A549 (cell line): Measurements from ENCODE around the gene FTCD. TPM values are rescaled to one million over a fixed set of nuclear protein-coding genes. Genes with fewer than 3 reads are reported as not detected.

Source experiments
- ATAC-seq, 2 experiments: fragments of 200-7000 bp in 1 of 2; fragments of >200 bp in 1 of 2; cut with Nextera tagmentation in 1 of 2; cut with Tn5 transposase in 1 of 2; 3 replicates each; pipeline versions ENCODE4 v1.8.0 to v1.9.1; 2018 to 2020; ENCODE audit warnings: mild to moderate bottlenecking in 1 of 2, moderate library complexity in 1 of 2
- CTCF ChIA-PET: fragments of 300-600 bp; sonication (Branson Sonifier 250); formaldehyde crosslinking; extraction: SDS; loops from one replicate; lab custom pipeline; 2021; ENCODE audit warnings: antibody characterized with exemption, inconsistent platforms; lab: Yijun Ruan, JAX
- POLR2A ChIA-PET: fragments of 350-600 bp; formaldehyde crosslinking; extraction: SDS; loops from one replicate; lab custom pipeline; 2021; ENCODE audit warnings: antibody characterized with exemption, inconsistent platforms; lab: Yijun Ruan, JAX
- DNase-seq, 2 experiments: peaks; one replicate each; pipeline versions ENCODE4 v3.0.0 to v3.0.0-alpha.2; 2011 to 2016; ENCODE audit warnings: low read depth in 1 of 2, low spot score in 1 of 2
- FAIRE-seq: peaks from 2 replicates; lab custom pipeline; 2011; peaks lifted over from hg19 to GRCh38; lab: Jason Lieb, UNC
- H3K27ac ChIP-seq, 2 experiments: fragments of >200 bp; sonication (Bioruptor Twin); formaldehyde crosslinking; 3 replicates each; pipeline ENCODE4 v1.5.1; 2016 to 2017
- H3K4me1 ChIP-seq: fragments of >200 bp; sonication (Bioruptor Twin); formaldehyde crosslinking; 3 replicates; pipeline ENCODE4 v1.6.1; 2016
- H3K4me2 ChIP-seq: fragments of >200 bp; sonication (Bioruptor Twin); formaldehyde crosslinking; 3 replicates; pipeline ENCODE4 v1.6.1; 2016
- H3K4me3 ChIP-seq: fragments of >200 bp; sonication (Bioruptor Twin); formaldehyde crosslinking; 3 replicates; pipeline ENCODE4 v1.5.1; 2016
- H3K9me3 ChIP-seq: fragments of >200 bp; sonication (Bioruptor Twin); formaldehyde crosslinking; 3 replicates; pipeline ENCODE4 v1.6.1; 2016
- ATOH8 ChIP-seq: fragments of 250-450 bp; sonication (Bioruptor Pico); IDR thresholded peaks from 2 replicates; pipeline ENCODE4 v1.5.0; 2020; ENCODE audit warnings: low read depth, mild to moderate bottlenecking, moderate library complexity
- CBX2 ChIP-seq: fragments of 200-600 bp; sonication (generic); IDR thresholded peaks from 2 replicates; pipeline ENCODE4 v1.6.1; 2016; ENCODE audit warnings: low read depth, mild to moderate bottlenecking, borderline replicate concordance
- CBX8 ChIP-seq: fragments of 200-600 bp; sonication (generic); IDR thresholded peaks from 2 replicates; pipeline ENCODE4 v1.6.1; 2016
- CHD4 ChIP-seq: fragments of 200-600 bp; sonication (generic); IDR thresholded peaks from 2 replicates; pipeline ENCODE4 v1.6.1; 2016; ENCODE audit warnings: antibody characterized with exemption, mild to moderate bottlenecking, borderline replicate concordance
- EHMT2 ChIP-seq: fragments of 200-600 bp; sonication (generic); IDR thresholded peaks from 2 replicates; pipeline ENCODE4 v1.6.1; 2016; ENCODE audit warnings: antibody characterized with exemption, low read depth, mild to moderate bottlenecking, moderate library complexity
- EP300 ChIP-seq, 2 experiments: fragments of >200 bp; sonication (Bioruptor Twin); formaldehyde crosslinking; IDR thresholded peaks; 2 replicates in 1 of 2; 3 replicates in 1 of 2; pipeline ENCODE4 v1.6.1; 2016 to 2017
- ESRRA ChIP-seq: fragments of 150-350 bp; IDR thresholded peaks from 2 replicates; pipeline ENCODE4 v1.6.1; 2014; ENCODE audit warnings: mild to moderate bottlenecking, low read length, borderline replicate concordance
- GATA3 ChIP-seq: IDR thresholded peaks from 2 replicates; pipeline ENCODE4 v1.6.1; 2012; ENCODE audit warnings: borderline replicate concordance
- HDAC2 ChIP-seq: fragments of 200-600 bp; sonication (generic); IDR thresholded peaks from 2 replicates; pipeline ENCODE4 v1.6.1; 2016
- HEYL ChIP-seq: fragments of 250-450 bp; sonication (Bioruptor Pico); IDR thresholded peaks from 2 replicates; pipeline ENCODE4 v1.8.0; 2021; ENCODE audit warnings: mild to moderate bottlenecking, moderate library complexity
- HOXA7 ChIP-seq: fragments of 250-450 bp; sonication (Bioruptor Pico); IDR thresholded peaks from 2 replicates; pipeline ENCODE4 v1.5.0; 2020; ENCODE audit warnings: mild to moderate bottlenecking, moderate library complexity
- HOXB13 ChIP-seq: fragments of 250-450 bp; sonication (Bioruptor Pico); IDR thresholded peaks from 2 replicates; pipeline ENCODE4 v1.5.0; 2020; ENCODE audit warnings: low read depth, mild to moderate bottlenecking, moderate library complexity
- JUNB ChIP-seq: fragments of >200 bp; sonication (Bioruptor Twin); formaldehyde crosslinking; IDR thresholded peaks from 2 replicates; pipeline ENCODE4 v1.6.1; 2016
- KDM1A ChIP-seq: fragments of 200-600 bp; sonication (generic); IDR thresholded peaks from 2 replicates; pipeline ENCODE4 v1.6.1; 2016; ENCODE audit warnings: low read depth, mild to moderate bottlenecking
- KDM5A ChIP-seq: fragments of 200-600 bp; sonication (generic); IDR thresholded peaks from 2 replicates; pipeline ENCODE4 v1.6.1; 2016; ENCODE audit warnings: antibody characterized with exemption, mild to moderate bottlenecking
- MYC ChIP-seq: IDR thresholded peaks from 2 replicates; pipeline ENCODE4 v1.6.1; 2012; ENCODE audit warnings: mild to moderate bottlenecking, inconsistent platforms, low read length, improper control_type of control experiment, borderline replicate concordance
- NFE2L2 ChIP-seq: fragments of 150-350 bp; conservative IDR thresholded peaks from 2 replicates; pipeline ENCODE4 v1.6.1; 2014; ENCODE audit warnings: low read length
- NPAS2 ChIP-seq: fragments of 250-450 bp; sonication (Bioruptor Pico); IDR thresholded peaks from 2 replicates; pipeline ENCODE4 v1.8.0; 2022; ENCODE audit warnings: mild to moderate bottlenecking, moderate library complexity, borderline replicate concordance
- NR3C1 ChIP-seq: fragments of >200 bp; sonication (Bioruptor Twin); formaldehyde crosslinking; IDR thresholded peaks from 3 replicates; pipeline ENCODE4 v1.6.1; 2017
- PBX3 ChIP-seq: IDR thresholded peaks from 2 replicates; pipeline ENCODE4 v1.6.1; 2012
- PHF8 ChIP-seq: fragments of 200-600 bp; sonication (generic); IDR thresholded peaks from 2 replicates; pipeline ENCODE4 v1.6.1; 2016; ENCODE audit warnings: low read depth, mild to moderate bottlenecking, antibody characterized with exemption, moderate library complexity, borderline replicate concordance
- POLR2A ChIP-seq: IDR thresholded peaks from 2 replicates; pipeline ENCODE4 v1.6.1; 2012; ENCODE audit warnings: mild to moderate bottlenecking, low read length
- POLR2AphosphoS2 ChIP-seq: conservative IDR thresholded peaks from 2 replicates; pipeline ENCODE4 v1.6.1; 2012; ENCODE audit warnings: low read length, improper control_type of control experiment, inconsistent platforms
- RNF2 ChIP-seq: fragments of 200-600 bp; sonication (generic); IDR thresholded peaks from 2 replicates; pipeline ENCODE4 v1.6.1; 2016; ENCODE audit warnings: low read depth, mild to moderate bottlenecking, antibody characterized with exemption, moderate library complexity, borderline replicate concordance
- SMC3 ChIP-seq: fragments of >200 bp; sonication (Bioruptor Twin); formaldehyde crosslinking; IDR thresholded peaks from 3 replicates; pipeline ENCODE4 v1.6.1; 2018; ENCODE audit warnings: inconsistent platforms
- TFCP2L1 ChIP-seq: fragments of 250-450 bp; sonication (Bioruptor Pico); IDR thresholded peaks from 2 replicates; pipeline ENCODE4 v1.5.0; 2021; ENCODE audit warnings: mild to moderate bottlenecking
- TP53 ChIP-seq: fragments of 250-450 bp; sonication (Bioruptor Pico); IDR thresholded peaks from 2 replicates; pipeline ENCODE4 v1.5.0; 2021; ENCODE audit warnings: mild to moderate bottlenecking, moderate library complexity
- ZC3H11A ChIP-seq: fragments of 450-650 bp; IDR thresholded peaks from 2 replicates; pipeline ENCODE4 v1.6.1; 2014; ENCODE audit warnings: antibody characterized with exemption, mild to moderate bottlenecking
- WGBS: methylation state at CpG from one replicate; pipeline ENCODE4 v1.1.6; 2017; ENCODE audit errors: missing lambda C conversion rate; 5-methylcytosine and 5-hydroxymethylcytosine counted together
- polyA plus RNA-seq, 4 experiments: library from polyadenylated mRNA; depleted of rRNA in 3 of 4; stranded (reverse); fragments of >200 nt; fragmentation: RNase III in 1 of 4; extraction: RNeasy Plus Mini Kit Qiagen cat#74134 plus additional on column Dnase treatment in 1 of 4; gene quantifications; 2 replicates in 3 of 4; 3 replicates in 1 of 4; pipeline ENCODE4 v1.2.3, GENCODE V29; 2011 to 2017
- TF ChIP-seq, protein P1 (sequence below): fragments of 150-350 bp; IDR thresholded peaks from 2 replicates; pipeline ENCODE4 v1.6.1; 2014; ENCODE audit warnings: low read depth, mild to moderate bottlenecking, low read length

FTCD gene
- polyA plus RNA-seq, 2 of the 4 experiments (the other 2 are of a cell fraction) = not detected

DNA sequence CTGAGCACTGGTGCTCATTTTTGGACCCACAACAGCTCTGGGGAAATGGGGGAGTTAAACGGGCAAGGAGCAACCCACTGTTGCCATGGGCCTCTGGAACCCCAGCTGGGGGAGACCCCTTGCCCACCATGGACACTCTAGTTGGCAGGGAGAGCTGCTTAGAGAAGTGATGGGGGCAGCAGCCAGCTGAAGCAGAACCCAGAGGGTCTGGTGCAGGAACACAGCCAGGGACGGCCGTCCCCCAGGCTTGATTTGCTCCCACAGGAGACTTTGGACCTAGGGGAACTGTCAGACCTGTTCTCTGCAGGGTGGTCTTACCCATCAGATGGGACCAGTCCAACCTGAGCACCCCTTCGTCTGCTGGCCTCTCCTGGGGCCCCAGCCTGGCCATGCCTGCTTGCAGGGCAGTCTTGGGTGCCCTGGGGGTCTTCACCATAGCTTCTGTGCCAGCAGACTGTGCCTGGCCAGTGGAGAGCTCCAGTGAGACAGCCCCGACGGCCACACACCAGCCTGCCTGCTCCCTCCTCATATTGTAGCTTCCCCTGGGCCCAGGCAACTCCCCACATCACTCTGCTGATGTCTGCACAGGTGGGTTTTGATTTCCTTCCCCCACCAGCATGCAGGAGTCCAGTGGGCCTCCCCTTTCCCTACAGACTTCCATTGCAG is 17.6 kb upstream of the FTCD start:
- Histone ChIP-seq H3K27ac (no peak overlapping the region), H3K9me3 (peaks cover 10% of the 10 kb centered on the region; the same call in 2 of the 3 replicates), H3K4me3 (no peak overlapping the region), H3K4me2 (no peak overlapping the region), H3K4me1 (no peaks in the 10 kb centered on the region)
- no peak for FAIRE-seq
- POLR2A ChIA-PET = no interaction called here
- TF ChIP-seq POLR2AphosphoS2 (no peak), NPAS2 (CRISPR knock-in tag) (no peak), JUNB (no peak), PBX3 (no peak), NFE2L2 (no peak), POLR2A (no peak), RNF2 (no peak), CBX2 (no peak)
- 43% methylated on average over 4 of the region's 6 CpGs for WGBS
- CTCF ChIA-PET = interaction anchor here (0.8 to 1.4 kb wide), 3 partner anchors 18 to 55 kb away, joined by 3 read pairs; no protein-coding TSS in a partner anchor
- no peak for ATAC-seq
- DNase-seq = no peak

DNA sequence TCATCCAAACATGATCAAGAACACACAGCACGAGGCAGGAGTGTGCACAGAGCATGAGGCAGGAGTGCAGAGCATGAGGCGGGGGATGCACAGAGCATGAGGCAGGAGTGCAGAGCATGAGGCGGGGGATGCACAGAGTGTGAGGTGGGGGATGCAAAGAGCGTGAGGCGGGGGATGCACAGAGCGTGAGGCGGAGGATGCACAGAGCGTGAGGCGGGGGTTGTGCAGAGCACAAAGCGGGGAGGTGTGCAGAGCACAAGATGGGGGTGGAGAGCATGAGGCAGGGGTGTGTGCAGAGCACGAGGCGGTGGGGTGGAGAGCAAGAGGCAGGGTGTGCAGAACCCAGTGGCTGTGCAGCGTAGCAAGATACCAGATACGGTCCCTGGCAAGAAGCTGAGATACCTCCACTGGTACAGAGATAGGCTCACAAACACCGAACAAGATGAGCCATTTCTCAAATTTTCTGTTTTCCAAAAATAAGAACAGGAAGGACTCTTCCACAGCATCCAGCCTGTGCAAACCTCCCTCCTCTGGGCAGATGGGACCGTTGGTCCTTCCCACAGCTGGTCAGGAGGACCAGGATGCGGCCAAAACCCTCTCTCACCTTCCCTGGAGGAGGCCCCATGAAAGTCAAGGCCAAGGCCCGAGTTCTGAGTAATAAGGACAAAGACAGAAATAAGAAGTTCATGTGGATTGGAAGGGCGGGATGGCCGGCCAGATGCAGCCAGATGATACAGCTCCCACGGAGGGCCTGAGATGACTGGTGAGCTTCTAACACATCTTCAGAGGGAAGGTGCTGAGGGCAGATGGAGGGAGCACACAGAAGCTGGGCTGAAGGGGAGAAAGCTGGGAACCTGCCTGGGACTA is 16.9 kb upstream of the FTCD start:
- no peak overlapping the region for H3K27ac ChIP-seq
- ATAC-seq (no peak), DNase-seq (no peak), FAIRE-seq (no peak)
- H3K9me3 ChIP-seq = peaks cover 5% of the 10 kb centered on the region; the same call in 1 of the 3 replicates
- H3K4me3 ChIP-seq = no peak overlapping the region
- no peak overlapping the region for H3K4me2 ChIP-seq
- 59% methylated on average over 18 of the region's 21 CpGs for WGBS
- CTCF ChIA-PET = interaction anchor here (0.8 to 1.2 kb wide), 2 partner anchors 19 to 56 kb away, joined by 3 read pairs; no protein-coding TSS in a partner anchor
- POLR2A ChIA-PET = no interaction called here
- TF ChIP-seq EHMT2 = no peak
- no peak for TF ChIP-seq ATOH8
- TF ChIP-seq, protein P1, sequence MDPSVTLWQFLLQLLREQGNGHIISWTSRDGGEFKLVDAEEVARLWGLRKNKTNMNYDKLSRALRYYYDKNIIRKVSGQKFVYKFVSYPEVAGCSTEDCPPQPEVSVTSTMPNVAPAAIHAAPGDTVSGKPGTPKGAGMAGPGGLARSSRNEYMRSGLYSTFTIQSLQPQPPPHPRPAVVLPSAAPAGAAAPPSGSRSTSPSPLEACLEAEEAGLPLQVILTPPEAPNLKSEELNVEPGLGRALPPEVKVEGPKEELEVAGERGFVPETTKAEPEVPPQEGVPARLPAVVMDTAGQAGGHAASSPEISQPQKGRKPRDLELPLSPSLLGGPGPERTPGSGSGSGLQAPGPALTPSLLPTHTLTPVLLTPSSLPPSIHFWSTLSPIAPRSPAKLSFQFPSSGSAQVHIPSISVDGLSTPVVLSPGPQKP = no peak
- no peak for TF ChIP-seq ZC3H11A
- no peak for TF ChIP-seq SMC3
- no peak for TF ChIP-seq TFCP2L1 (CRISPR knock-in tag)
- TF ChIP-seq HOXA7 (CRISPR knock-in tag) = no peak
- no peak for TF ChIP-seq JUNB
- TF ChIP-seq HEYL = no peak
- TF ChIP-seq EP300 (IDR thresholded peaks at IDR 0.05) = no peak
- TF ChIP-seq, all 56 proteins: peak for 0
- H3K4me1 ChIP-seq = no peaks in the 10 kb centered on the region

GRCh38 chr21:46171585-46171984 is 16.2 kb upstream of the FTCD start:
- no peak overlapping the region for H3K27ac ChIP-seq
- 29% methylated on average over 2 of the region's 2 CpGs for WGBS
- FAIRE-seq = no peak
- no peak for ATAC-seq
- no peaks in the 10 kb centered on the region for H3K4me1 ChIP-seq
- H3K4me2 ChIP-seq = no peak overlapping the region
- ChIA-PET CTCF (no interaction called here), POLR2A (no interaction called here)
- H3K9me3 ChIP-seq = 0 out of 3 replicates have a peak, but pooled peaks cover under 1% of the 10 kb centered on the region
- no peak overlapping the region for H3K4me3 ChIP-seq
- no peak for DNase-seq
- TF ChIP-seq CHD4 (no peak), RNF2 (no peak), PHF8 (no peak), NPAS2 (CRISPR knock-in tag) (no peak), GATA3 (no peak), CBX8 (no peak), KDM5A (no peak), PBX3 (no peak), MYC (no peak), TP53 (CRISPR knock-in tag) (no peak), JUNB (no peak), HOXB13 (CRISPR knock-in tag) (no peak), HDAC2 (no peak), ESRRA (no peak), KDM1A (no peak), TFCP2L1 (CRISPR knock-in tag) (no peak), NR3C1 (no peak)
